ENCODE results near the gene SERPINA3.

SERPINA3 gene

DNA sequence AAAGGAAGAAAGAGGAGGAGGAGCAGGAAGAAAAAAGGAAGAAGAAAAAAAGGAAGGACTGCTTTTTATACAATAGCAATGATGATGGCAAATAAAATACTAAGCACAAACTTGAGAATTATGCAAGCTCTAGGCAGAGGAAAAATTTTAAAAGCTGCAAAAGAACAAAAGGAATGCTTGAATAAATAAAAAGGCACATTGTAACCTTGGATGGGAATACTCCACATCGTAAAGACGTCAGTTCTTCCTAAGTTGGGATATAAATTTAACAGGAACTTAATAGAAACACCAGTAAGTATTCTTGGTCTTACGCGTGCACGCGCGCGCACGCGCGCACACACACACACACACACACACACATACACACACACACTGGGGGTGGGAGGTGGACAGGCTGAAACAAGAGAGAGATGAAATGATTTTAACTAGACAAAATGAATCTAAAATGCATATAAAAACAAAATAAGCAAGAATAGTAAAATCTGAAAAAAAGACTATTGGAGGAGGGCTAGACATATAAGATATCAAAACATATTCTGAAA, 43.0 kb downstream of the SERPINA3 start:
- no peak for DNase-seq

DNA sequence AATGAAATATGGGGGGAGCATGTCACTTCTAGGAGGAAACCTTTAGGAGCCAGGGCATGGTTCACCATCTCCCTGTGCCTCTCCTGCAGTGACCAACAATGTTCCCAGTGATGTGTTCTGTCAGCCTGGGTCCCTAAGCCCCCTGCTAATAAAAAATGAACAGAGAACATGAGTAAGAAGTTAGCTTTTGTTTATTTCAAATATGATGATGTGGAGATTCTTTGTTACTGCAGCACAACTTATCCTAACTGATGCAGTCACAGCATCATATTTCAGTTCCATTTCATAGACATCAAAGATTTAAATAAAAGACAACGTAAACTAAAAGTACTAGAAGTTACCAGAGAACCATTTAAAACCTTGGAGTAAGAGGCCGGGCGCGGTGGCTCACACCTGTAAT, 43.9 kb downstream of the SERPINA3 start:
- DNase-seq = no peak

DNA sequence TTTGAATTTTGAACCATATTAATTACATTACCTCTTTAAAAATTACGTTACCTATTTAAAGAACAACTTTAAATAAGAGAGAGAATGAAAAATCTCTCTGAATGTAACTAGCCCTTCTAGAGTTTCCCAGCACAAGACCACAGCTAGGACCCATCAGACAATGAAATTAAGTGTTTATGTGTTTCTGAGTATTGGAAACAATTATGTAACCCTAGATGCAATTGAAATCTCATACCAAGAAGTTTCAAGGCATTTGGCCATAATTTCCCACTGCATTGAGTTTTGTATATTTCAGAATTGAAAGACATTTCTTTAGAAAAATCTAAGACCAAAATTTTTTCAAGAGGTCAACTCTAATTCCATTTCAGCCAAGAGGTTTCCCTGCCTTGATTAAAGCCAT, 47.1 kb downstream of the SERPINA3 start:
- DNase-seq = no peak

DNA sequence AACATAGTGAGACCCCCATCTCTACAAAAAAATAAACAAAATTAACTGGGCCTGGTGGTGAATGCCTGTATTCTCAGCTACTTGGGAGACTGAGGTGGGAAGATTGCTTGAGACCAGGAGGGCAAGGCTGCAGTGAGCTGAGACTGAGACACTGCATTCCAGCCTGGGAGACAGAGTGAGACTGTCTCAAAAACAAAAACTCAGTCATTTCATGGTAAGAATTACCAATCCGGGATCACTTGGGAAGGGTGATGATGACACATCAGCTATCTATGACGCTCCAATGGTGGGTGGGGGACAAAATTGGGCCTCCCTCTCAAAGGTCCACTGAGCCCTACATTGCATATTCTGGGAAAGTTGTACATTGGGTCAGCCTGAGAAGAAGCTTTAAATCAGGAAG, 47.7 kb downstream of the SERPINA3 start:
- DNase-seq = no peak

DNA sequence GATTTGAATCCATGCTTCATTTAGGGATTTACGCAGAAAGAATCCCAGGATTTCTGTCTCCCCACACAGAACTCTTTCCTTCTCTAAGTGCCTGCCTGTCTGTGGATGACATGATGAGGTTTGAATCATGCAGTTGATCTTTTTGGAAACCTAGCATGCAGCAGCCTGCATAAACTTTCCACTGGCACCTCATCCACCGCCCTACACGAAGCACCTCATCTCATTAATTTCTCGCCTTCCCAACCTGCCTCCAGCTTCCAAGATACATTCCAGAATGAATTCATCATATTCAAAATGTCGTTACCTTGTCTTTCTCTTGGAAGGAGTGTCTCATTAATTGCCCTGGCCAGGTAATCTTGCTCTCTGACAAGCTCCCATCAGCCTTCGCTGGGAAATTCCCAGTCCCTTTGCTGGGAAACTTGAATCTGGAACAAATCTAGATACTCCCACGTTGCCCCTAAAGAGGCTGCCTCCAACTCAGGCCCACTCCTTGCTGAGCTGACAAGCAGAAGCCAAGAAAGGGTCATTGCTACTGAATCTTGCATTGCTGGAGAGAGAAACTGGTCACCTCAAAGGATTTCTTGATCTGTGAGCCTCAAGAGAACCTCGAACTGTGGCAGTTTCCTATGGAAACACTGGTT, 48.2 kb downstream of the SERPINA3 start:
- no peak for DNase-seq

DNA sequence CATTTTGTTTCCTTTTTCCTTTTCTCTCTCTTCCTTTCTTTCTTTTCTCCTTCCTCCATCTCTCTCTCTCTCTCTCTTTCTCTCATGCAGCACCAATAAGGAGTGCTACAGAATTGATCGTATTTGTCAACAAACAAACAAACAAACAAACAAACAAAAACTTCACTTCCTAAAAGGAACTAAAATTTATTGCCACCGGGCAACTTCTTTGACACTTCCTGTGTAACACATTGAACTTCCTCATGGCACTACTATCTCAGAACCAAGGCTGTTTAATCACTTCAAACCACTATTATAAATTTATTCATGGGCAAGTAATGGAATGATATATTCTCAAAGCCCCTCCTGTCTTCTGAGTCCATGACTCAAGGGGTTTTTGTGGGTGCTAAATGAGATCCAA, 51.3 kb downstream of the SERPINA3 start:
- no peak for DNase-seq

DNA sequence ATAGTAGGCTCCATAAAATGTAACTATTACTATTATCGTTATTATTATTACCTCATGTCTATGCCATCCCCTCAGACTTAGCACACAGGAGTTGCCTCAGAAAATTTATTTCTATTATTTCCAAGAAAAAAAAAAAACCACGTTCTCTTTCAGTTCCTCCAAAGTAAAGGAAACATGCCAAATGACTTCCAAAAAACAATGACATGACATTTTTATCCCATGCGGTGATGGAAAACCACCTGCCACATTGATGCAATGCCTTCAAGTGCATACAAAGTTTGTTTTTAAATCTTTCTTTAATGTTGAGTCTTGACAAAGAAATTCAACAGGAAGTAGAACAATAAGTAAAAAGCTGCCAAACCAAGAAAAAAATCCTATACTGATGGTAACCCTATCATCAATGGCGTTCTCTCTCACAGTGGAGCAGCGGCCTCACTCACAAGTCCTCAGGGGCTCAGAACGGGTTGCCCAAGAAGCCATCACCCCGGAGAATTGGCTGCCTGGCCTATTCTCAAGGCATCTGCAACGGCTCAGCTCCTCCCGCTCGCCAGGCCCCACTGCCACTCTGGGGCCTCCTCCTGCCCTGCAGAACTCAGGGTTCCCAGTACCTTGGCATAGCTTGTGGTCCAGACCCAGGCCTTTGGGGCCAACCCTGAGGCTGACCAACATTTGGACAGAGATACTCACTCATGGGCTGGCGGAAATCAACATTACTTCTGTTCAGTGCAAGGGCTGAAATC, 51.9 kb downstream of the SERPINA3 start:
- DNase-seq = no peak

DNA sequence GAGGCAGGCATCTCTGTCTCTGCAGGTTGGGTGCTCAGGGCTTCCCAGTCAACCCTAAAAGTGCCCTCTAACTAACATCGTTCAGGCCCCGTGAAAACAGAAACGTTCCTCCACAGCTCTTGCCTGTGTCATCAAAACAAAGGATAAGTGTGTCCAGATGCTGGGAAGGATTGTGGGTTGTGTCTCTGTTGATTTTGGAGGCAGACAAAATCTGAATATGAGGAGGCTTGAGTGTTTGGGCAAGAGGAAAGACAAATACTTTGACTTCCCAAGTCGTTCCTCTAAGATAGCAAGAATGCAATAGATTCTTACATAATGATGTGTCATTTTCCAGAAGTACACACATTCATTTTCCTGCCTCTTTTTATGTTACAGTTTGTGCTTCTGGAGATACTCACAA, 52.9 kb downstream of the SERPINA3 start:
- no peak for DNase-seq

DNA sequence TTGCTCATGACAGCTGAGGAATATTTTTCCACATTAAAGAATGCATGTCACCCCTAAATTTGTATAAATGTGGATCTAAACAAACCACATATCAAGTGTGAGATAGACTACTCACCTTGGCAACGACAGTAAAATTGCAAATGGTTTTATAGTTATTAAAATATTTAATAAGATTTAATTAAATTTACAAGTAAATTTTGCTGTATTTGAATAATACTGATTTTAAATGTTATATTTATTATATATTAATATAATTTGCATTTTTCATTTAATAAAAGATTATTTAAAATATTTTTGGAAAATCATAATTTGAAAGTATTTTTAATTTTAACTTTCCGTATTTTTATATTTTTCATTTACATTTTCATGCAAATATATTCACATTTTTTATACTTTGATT, 53.4 kb downstream of the SERPINA3 start:
- no peak for DNase-seq

DNA sequence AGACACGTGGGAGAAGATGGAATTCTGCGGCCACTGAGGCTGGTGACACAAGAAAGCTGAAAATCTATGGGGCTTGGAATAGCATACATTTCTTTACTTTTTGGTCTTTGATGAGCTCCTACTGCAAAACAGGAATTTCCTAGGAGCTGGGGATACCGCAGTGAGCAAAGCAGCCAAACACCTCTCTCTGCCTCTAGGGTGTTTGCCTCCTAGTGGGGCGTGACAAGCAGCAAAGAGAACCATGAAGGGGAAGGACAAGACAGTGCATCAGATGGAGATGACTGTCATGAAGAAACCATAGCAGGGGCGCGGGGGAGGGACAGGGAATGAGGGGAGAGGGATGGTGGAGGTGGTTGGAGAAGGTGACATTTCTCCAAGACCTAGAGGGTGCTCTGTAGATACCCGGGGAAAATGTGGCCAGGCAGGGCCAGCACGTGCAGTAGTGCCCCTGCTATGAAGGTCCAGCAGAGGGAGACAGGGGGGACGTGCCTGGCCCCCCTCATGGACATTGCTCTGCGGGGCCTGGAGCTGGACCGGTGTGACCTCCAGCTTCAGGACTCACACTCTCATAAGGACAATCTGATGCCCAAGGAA, 58.6 kb downstream of the SERPINA3 start:
- DNase-seq = no peak

DNA sequence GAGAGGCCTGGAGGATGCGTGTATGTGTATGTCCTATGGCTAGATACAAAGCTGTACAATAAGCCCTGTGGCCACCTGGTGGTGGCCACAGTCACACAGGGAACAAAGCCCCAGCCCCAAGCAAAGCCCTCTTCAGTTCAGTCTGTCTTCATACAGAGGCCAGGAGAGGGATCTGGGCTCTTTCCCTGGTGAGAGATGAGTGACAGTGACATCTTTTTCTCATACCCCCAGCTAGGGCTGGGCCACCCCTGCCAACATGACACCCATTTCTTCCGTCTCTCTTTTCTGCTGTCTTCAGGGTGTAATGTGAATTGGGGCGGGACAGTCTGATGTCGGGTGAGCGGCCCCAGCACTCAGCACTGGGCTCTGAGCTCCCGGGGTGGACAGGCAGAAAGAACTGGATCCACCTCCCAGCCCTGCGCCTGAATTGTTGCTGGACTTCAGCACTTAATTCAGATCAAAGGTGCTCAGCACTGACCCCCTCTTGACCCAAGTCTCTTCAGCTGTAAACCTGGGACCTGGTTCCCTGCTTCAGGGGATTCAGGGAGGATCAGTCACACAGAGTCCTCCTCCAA, 59.8 kb downstream of the SERPINA3 start:
- no peak for DNase-seq

DNA sequence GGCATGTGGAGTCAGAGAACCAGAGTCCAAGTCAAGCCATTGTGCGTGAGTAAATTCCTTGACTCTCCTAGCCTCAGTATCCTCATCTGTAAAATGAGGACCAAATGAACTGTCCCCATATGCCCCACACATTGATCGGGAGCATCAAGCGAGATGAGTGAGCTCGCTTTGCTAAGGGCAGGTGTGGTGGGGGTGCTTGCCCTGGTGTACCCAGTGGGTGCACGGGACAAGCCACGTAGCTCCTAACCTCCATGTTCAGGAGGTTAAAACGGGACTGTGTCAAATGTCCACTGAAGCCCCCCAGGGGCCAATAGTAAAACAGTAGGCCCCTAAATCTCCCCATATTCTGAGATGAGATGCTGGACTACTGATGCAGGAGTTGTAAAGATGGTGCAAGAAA, 60.9 kb downstream of the SERPINA3 start:
- DNase-seq = no peak
